ENCODE results near the gene EGFR. TPM values are rescaled to one million over a fixed set of nuclear protein-coding genes. Genes with fewer than 3 reads are reported as not detected.

The EGFR gene
- total RNA-seq, 1 donor from 2014 or later = 5.0 TPM

- H3K9me3 Mint-ChIP-seq (ENCODE audit: unreplicated experiment) = no peaks in the 10 kb centered on the region
- TF ChIP-seq CTCF (IDR thresholded peaks at IDR 0.05; ENCODE audit: unreplicated experiment) = no peak
- no peaks in the 10 kb centered on the region for H3K27me3 Mint-ChIP-seq (ENCODE audit: unreplicated experiment)
- DNase-seq (ENCODE audit: low spot score) = no peak
- no peaks in the 10 kb centered on the region for H3K4me1 Mint-ChIP-seq (ENCODE audit: unreplicated experiment)
- peaks cover 6% of the 10 kb centered on the region for H3K36me3 Mint-ChIP-seq (ENCODE audit: low read depth, unreplicated experiment)
- no peak overlapping the region for H3K27ac Mint-ChIP-seq (ENCODE audit: unreplicated experiment)
- H3K4me3 Mint-ChIP-seq (ENCODE audit: unreplicated experiment) = no peak overlapping the region
Measured at GRCh38 chr7:55052741-55053427, 34.1 kb downstream of the EGFR start.

DNA sequence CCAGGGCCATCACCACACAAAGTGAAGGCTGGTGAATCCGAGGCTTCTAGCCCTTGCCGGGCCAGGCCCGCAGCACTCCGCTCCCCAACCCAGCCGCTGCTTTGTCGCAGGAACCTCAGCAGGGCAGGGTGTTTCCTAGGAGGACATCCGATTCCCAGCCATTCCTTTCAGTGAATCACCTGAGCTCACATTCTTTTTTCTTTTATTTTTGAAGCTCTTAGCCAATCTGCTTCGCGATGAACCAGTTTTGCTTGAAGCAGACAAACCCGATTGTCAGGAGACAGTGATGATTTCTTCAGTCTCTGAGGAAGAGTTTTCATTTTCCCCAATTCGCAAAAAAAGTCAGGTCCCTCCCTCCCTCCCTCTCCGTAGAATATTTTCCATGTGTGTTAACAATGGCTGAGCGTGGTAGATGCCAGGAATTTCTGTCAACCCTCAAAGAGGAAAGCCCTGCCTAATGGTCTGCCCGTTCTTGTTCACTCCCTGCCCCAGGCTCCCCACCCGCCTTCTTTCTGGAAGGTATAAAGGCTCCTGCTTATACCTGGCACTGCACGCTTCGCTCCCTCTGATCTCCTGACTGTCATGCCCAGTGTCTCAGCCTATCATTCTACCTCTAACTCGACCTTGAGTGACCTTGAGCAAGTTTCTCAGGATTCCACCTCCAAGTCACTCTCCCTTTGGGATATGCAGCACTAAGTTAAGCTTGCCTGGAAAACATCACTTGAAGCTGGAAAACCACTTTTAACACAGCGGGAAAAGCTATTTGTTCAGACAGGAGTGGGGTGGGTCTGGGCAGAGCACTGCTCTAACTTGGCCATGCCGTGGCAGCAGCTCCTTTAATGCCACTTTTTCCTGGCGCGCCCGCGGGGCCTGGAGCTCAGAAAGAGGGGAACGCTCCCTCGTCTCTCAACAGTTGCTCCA lies 35.1 kb downstream of the EGFR start:
- Mint-ChIP-seq H3K27ac (ENCODE audit: unreplicated experiment) (no peak overlapping the region), H3K9me3 (ENCODE audit: unreplicated experiment) (no peaks in the 10 kb centered on the region), H3K27me3 (ENCODE audit: unreplicated experiment) (no peaks in the 10 kb centered on the region), H3K4me3 (ENCODE audit: unreplicated experiment) (no peak overlapping the region), H3K4me1 (ENCODE audit: unreplicated experiment) (no peaks in the 10 kb centered on the region), H3K36me3 (ENCODE audit: low read depth, unreplicated experiment) (peaks cover 6% of the 10 kb centered on the region)
- DNase-seq (ENCODE audit: low spot score) = no peak
- no peak for TF ChIP-seq CTCF (IDR thresholded peaks at IDR 0.05; ENCODE audit: unreplicated experiment)

DNA sequence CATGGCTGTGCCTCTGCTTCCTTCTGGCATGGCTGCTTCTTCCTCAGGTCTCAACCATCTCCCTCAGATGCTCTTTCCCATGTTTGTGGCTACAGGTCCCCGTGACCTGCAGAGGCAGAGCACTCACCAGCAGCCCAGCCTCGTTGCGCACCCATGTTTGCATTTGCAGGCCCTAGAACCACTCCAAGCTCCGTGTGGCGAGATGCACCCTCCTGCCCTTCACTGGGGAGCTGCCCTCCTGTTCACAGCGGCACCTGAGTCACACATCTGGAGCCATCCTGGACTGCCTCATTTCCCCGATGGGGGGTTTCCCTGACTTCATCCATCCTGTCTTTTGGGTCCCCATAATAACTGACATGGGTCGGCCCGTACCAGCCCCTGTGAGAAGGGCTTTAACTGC lies 35.9 kb downstream of the EGFR start:
- TF ChIP-seq CTCF (IDR thresholded peaks at IDR 0.05; ENCODE audit: unreplicated experiment) = no peak
- Mint-ChIP-seq H3K27ac (ENCODE audit: unreplicated experiment) (no peak overlapping the region), H3K27me3 (ENCODE audit: unreplicated experiment) (no peaks in the 10 kb centered on the region), H3K4me1 (ENCODE audit: unreplicated experiment) (no peaks in the 10 kb centered on the region), H3K9me3 (ENCODE audit: unreplicated experiment) (no peaks in the 10 kb centered on the region), H3K36me3 (ENCODE audit: low read depth, unreplicated experiment) (peaks cover 6% of the 10 kb centered on the region), H3K4me3 (ENCODE audit: unreplicated experiment) (no peak overlapping the region)
- no peak for DNase-seq (ENCODE audit: low spot score)

GRCh38 chr7:55055479-55055878 lies 36.7 kb downstream of the EGFR start:
- no peak for TF ChIP-seq CTCF (IDR thresholded peaks at IDR 0.05; ENCODE audit: unreplicated experiment)
- H3K4me1 Mint-ChIP-seq (ENCODE audit: unreplicated experiment) = no peaks in the 10 kb centered on the region
- no peaks in the 10 kb centered on the region for H3K9me3 Mint-ChIP-seq (ENCODE audit: unreplicated experiment)
- peaks cover 2% of the 10 kb centered on the region for H3K27me3 Mint-ChIP-seq (ENCODE audit: unreplicated experiment)
- no peak for DNase-seq (ENCODE audit: low spot score)
- H3K27ac Mint-ChIP-seq (ENCODE audit: unreplicated experiment) = no peak overlapping the region
- peaks cover 6% of the 10 kb centered on the region for H3K36me3 Mint-ChIP-seq (ENCODE audit: low read depth, unreplicated experiment)
- peak overlapping the region; percentile 6 for H3K4me3 Mint-ChIP-seq (ENCODE audit: unreplicated experiment)

GRCh38 chr7:55056068-55056467 lies 37.3 kb downstream of the EGFR start:
- Mint-ChIP-seq H3K9me3 (ENCODE audit: unreplicated experiment) (no peaks in the 10 kb centered on the region), H3K36me3 (ENCODE audit: low read depth, unreplicated experiment) (peaks cover 6% of the 10 kb centered on the region), H3K27me3 (ENCODE audit: unreplicated experiment) (peaks cover 2% of the 10 kb centered on the region), H3K27ac (ENCODE audit: unreplicated experiment) (no peak overlapping the region), H3K4me1 (ENCODE audit: unreplicated experiment) (no peaks in the 10 kb centered on the region), H3K4me3 (ENCODE audit: unreplicated experiment) (no peak overlapping the region)
- DNase-seq (ENCODE audit: low spot score) = no peak
- no peak for TF ChIP-seq CTCF (IDR thresholded peaks at IDR 0.05; ENCODE audit: unreplicated experiment)
